ENCODE measurements around the gene TMEM42.

The TMEM42 gene

GRCh38 chr3:44914936-44915335 is 53.2 kb downstream of the TMEM42 start:
- DNase-seq, result no peak
